ENCODE data around the gene DOK5. TPM values are rescaled to one million over a fixed set of nuclear protein-coding genes. Genes with fewer than 3 reads are reported as not detected.

DOK5 gene
- polyA plus RNA-seq, 1 of the 3 experiments (the other 2 are of a cell fraction): 12.4 TPM

- TF ChIP-seq SIN3A (IDR thresholded peaks at IDR 0.05; ENCODE audit: borderline replicate concordance, low read depth, low read length) (no peak), PBX3 (IDR thresholded peaks at IDR 0.05) (no peak), RAD21 (IDR thresholded peaks at IDR 0.05; ENCODE audit: low read length) (no peak), FOXM1 (IDR thresholded peaks at IDR 0.05; ENCODE audit: low read depth) (no peak), RFX5 (IDR thresholded peaks at IDR 0.05; ENCODE audit: low read length) (no peak), MXI1 (IDR thresholded peaks at IDR 0.05; ENCODE audit: low read depth, low read length) (no peak), TAF1 (IDR thresholded peaks at IDR 0.05; ENCODE audit: borderline replicate concordance, low read depth, low read length) (no peak), IRF3 (IDR thresholded peaks at IDR 0.05; ENCODE audit: low read depth, low read length) (no peak), RXRA (IDR thresholded peaks at IDR 0.05; ENCODE audit: borderline replicate concordance, low read depth) (no peak), NFIC (IDR thresholded peaks at IDR 0.05; ENCODE audit: borderline replicate concordance) (no peak), RCOR1 (IDR thresholded peaks at IDR 0.05; ENCODE audit: low read length) (no peak), FOXJ3 (CRISPR knock-in tag; IDR thresholded peaks at IDR 0.05) (no peak), YY1 (IDR thresholded peaks at IDR 0.05; ENCODE audit: low read depth) (no peak), GABPA (IDR thresholded peaks at IDR 0.05; ENCODE audit: low read depth) (no peak), TCF12 (IDR thresholded peaks at IDR 0.05) (no peak), SMC3 (IDR thresholded peaks at IDR 0.05; ENCODE audit: low read depth, low read length) (no peak)
- TF ChIP-seq, protein P1, sequence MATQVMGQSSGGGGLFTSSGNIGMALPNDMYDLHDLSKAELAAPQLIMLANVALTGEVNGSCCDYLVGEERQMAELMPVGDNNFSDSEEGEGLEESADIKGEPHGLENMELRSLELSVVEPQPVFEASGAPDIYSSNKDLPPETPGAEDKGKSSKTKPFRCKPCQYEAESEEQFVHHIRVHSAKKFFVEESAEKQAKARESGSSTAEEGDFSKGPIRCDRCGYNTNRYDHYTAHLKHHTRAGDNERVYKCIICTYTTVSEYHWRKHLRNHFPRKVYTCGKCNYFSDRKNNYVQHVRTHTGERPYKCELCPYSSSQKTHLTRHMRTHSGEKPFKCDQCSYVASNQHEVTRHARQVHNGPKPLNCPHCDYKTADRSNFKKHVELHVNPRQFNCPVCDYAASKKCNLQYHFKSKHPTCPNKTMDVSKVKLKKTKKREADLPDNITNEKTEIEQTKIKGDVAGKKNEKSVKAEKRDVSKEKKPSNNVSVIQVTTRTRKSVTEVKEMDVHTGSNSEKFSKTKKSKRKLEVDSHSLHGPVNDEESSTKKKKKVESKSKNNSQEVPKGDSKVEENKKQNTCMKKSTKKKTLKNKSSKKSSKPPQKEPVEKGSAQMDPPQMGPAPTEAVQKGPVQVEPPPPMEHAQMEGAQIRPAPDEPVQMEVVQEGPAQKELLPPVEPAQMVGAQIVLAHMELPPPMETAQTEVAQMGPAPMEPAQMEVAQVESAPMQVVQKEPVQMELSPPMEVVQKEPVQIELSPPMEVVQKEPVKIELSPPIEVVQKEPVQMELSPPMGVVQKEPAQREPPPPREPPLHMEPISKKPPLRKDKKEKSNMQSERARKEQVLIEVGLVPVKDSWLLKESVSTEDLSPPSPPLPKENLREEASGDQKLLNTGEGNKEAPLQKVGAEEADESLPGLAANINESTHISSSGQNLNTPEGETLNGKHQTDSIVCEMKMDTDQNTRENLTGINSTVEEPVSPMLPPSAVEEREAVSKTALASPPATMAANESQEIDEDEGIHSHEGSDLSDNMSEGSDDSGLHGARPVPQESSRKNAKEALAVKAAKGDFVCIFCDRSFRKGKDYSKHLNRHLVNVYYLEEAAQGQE (IDR thresholded peaks at IDR 0.05; ENCODE audit: low read depth, low read length): no peak
- TF ChIP-seq, protein P2, sequence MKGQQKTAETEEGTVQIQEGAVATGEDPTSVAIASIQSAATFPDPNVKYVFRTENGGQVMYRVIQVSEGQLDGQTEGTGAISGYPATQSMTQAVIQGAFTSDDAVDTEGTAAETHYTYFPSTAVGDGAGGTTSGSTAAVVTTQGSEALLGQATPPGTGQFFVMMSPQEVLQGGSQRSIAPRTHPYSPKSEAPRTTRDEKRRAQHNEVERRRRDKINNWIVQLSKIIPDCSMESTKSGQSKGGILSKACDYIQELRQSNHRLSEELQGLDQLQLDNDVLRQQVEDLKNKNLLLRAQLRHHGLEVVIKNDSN (IDR thresholded peaks at IDR 0.05; ENCODE audit: borderline replicate concordance, low read depth): no peak
Measured at GRCh38 chr20:54688476-54688875, 213.1 kb downstream of the DOK5 start.

More at GRCh38 chr20:54688476-54688875, 213.1 kb downstream of the DOK5 start:
- no peak overlapping the region for H3K27ac ChIP-seq (ENCODE audit: low read depth in 2 of 2, low read length in 1 of 2)
- ChIA-PET CTCF (no interaction called here), POLR2A (no interaction called here)
- no peaks in the 10 kb centered on the region for H4K20me1 ChIP-seq (ENCODE audit: insufficient read depth)
- H3K9ac ChIP-seq: no peak overlapping the region
- H3K9me3 ChIP-seq: no peaks in the 10 kb centered on the region
- no peak overlapping the region for H3K4me3 ChIP-seq (ENCODE audit: low read depth in 2 of 2, low read length in 1 of 2)
- peaks cover 0 to 10% of the 10 kb centered on the region in 2 experiments; a peak in 1 of 4 replicates for H3K4me1 ChIP-seq (ENCODE audit: control insufficient read depth in 1 of 2, insufficient read depth in 2 of 2, low read depth in 1 of 2, low read length in 1 of 2)
- no peak overlapping the region for H3K4me2 ChIP-seq
- DNase-seq: no peak
- no peaks in the 10 kb centered on the region for H3F3A ChIP-seq (replicated peaks; ENCODE audit: insufficient read depth)
- no peaks in the 10 kb centered on the region for H3K36me3 ChIP-seq (replicated peaks in 1 of 2; ENCODE audit: control insufficient read depth in 1 of 2, insufficient read depth in 2 of 2, low read length in 1 of 2)
- no peak overlapping the region for H2AFZ ChIP-seq (ENCODE audit: low read depth)
- H3K79me2 ChIP-seq (ENCODE audit: insufficient read depth): no peaks in the 10 kb centered on the region
- no peaks in the 10 kb centered on the region for H3K9me2 ChIP-seq
- H3K27me3 ChIP-seq (ENCODE audit: insufficient read depth): no peaks in the 10 kb centered on the region
- 32% methylated on average over 1 of the region's 1 CpG for WGBS (ENCODE audit: low lambda C conversion rate)
